Endothelial cell of umbilical vein (primary cell): ENCODE data around the gene OCIAD1. TPM values are rescaled to one million over a fixed set of nuclear protein-coding genes. Genes with fewer than 3 reads are reported as not detected.
A peak's percentile ranks its signal among the peaks of the same experiment; 100 is the strongest.

Source experiments
- BruUV-seq: library from RNA; stranded (reverse); fragments of 400-500 nt; replicated peaks from 2 replicates; lab custom pipeline; 2021; lab: Mats Ljungman, UMichigan
- CTCF ChIA-PET: fragments of 300-600, 350-600 bp; sonication (Branson Sonifier 250); formaldehyde crosslinking; loops from one replicate; lab custom pipeline; 2021; ENCODE audit warnings: antibody characterized with exemption, inconsistent platforms; lab: Charles Lee
- POLR2A ChIA-PET: fragments of 300-600, 350-600 bp; sonication (Branson Sonifier 250); formaldehyde crosslinking; loops from one replicate; lab custom pipeline; 2021; ENCODE audit warnings: antibody characterized with exemption, inconsistent platforms; lab: Charles Lee
- DNase-seq: peaks from one replicate; pipeline ENCODE4 v3.0.0-alpha.2; 2011; ENCODE audit warnings: low read depth, low spot score
- FAIRE-seq: peaks from 2 replicates; lab custom pipeline; 2011; peaks lifted over from hg19 to GRCh38; lab: Jason Lieb, UNC
- H2AFZ ChIP-seq: 2 replicates; pipeline ENCODE4 v1.6.0; 2012; ENCODE audit warnings: low read depth, low read length, control low read depth, inconsistent platforms
- H3K27ac ChIP-seq: 2 replicates; pipeline ENCODE4 v1.5.1; 2011; ENCODE audit warnings: low read depth, mild to moderate bottlenecking, control low read depth, low read length, moderate library complexity; ENCODE audit not compliant: insufficient read depth
- H3K27me3 ChIP-seq, 2 experiments: 2 replicates each; pipeline versions ENCODE4 v1.6.0 to v1.6.1; 2011; ENCODE audit warnings: low read length in 2 of 2, mixed read lengths in 1 of 2; ENCODE audit not compliant: control insufficient read depth in 2 of 2, insufficient read depth in 2 of 2
- H3K36me3 ChIP-seq, 2 experiments: 2 replicates in 1 of 2; 3 replicates in 1 of 2; pipeline ENCODE4 v1.5.1; 2011; ENCODE audit warnings: low read length in 2 of 2, mild to moderate bottlenecking in 1 of 2, moderate library complexity in 1 of 2; ENCODE audit not compliant: control insufficient read depth in 2 of 2, insufficient read depth in 2 of 2; ENCODE audit errors: extremely low read depth in 1 of 2
- H3K4me1 ChIP-seq: 3 replicates; pipeline ENCODE4 v1.5.1; 2011; ENCODE audit warnings: mild to moderate bottlenecking, low read length; ENCODE audit not compliant: control insufficient read depth, insufficient read depth; ENCODE audit errors: extremely low read depth
- H3K4me2 ChIP-seq: 2 replicates; pipeline ENCODE4 v1.6.1; 2011; ENCODE audit warnings: low read length, control low read depth, mixed read lengths; ENCODE audit not compliant: insufficient read depth
- H3K4me3 ChIP-seq, 3 experiments: fragments of 200-600 bp in 1 of 3; sonication (generic), shearing (Covaris generic) in 1 of 3; replicated peaks in 1 of 3; 2 replicates each; pipeline ENCODE4 v1.5.1; 2011 to 2016; ENCODE audit warnings: control low read depth in 3 of 3, low read length in 3 of 3, mild to moderate bottlenecking in 2 of 3, inconsistent platforms in 1 of 3, low read depth in 1 of 3, moderate library complexity in 1 of 3; ENCODE audit not compliant: insufficient read depth in 1 of 3
- H3K79me2 ChIP-seq: 2 replicates; pipeline ENCODE4 v1.6.0; 2012; ENCODE audit warnings: low read length, inconsistent platforms; ENCODE audit not compliant: control insufficient read depth, insufficient read depth
- H3K9ac ChIP-seq: replicated peaks from 2 replicates; pipeline ENCODE3; 2011; ENCODE audit warnings: low read length, control low read depth; ENCODE audit not compliant: insufficient read depth; ENCODE audit errors: extremely low read depth
- H3K9me1 ChIP-seq: replicated peaks from 3 replicates; pipeline ENCODE4 v1.6.0; 2011; ENCODE audit warnings: mild to moderate bottlenecking, low read length; ENCODE audit not compliant: control insufficient read depth, insufficient read depth; ENCODE audit errors: extremely low read depth
- H3K9me3 ChIP-seq: replicated peaks from 2 replicates; pipeline ENCODE4 v1.5.1; 2012; ENCODE audit warnings: low read length, inconsistent platforms; ENCODE audit not compliant: control insufficient read depth, insufficient read depth
- H4K20me1 ChIP-seq: replicated peaks from 2 replicates; pipeline ENCODE3; 2011; ENCODE audit warnings: mild to moderate bottlenecking, low read length; ENCODE audit not compliant: control insufficient read depth, insufficient read depth; ENCODE audit errors: extremely low read depth
- CTCF ChIP-seq, 2 donors: IDR thresholded peaks; 1 replicate in 1 of 2; 2 replicates in 1 of 2; pipeline ENCODE4 v1.5.1; 2011; ENCODE audit warnings: low read length in 2 of 2, mild to moderate bottlenecking in 2 of 2, moderate library complexity in 2 of 2, control low read depth in 1 of 2, inconsistent platforms in 1 of 2, low read depth in 1 of 2; ENCODE audit not compliant: insufficient read depth in 1 of 2; ENCODE audit errors: extremely low read depth in 1 of 2
- GATA2 ChIP-seq: IDR thresholded peaks from 2 replicates; pipeline ENCODE4 v1.7.0; 2011; ENCODE audit warnings: low read depth, mild to moderate bottlenecking, moderate library complexity, mixed read lengths, low read length; ENCODE audit not compliant: insufficient read length, insufficient read depth
- POLR2A ChIP-seq: IDR thresholded peaks from 2 replicates; pipeline ENCODE4 v1.6.1; 2012; ENCODE audit warnings: low read depth, mild to moderate bottlenecking, control low read depth, low read length
- POLR2AphosphoS5 ChIP-seq: IDR thresholded peaks from 2 replicates; pipeline ENCODE4 v1.6.1; 2012; ENCODE audit warnings: low read depth, mild to moderate bottlenecking, control low read depth, low read length, moderate library complexity; ENCODE audit not compliant: insufficient read depth
- dilution Hi-C: fragments of 300-500 bp; cut with MboI; formaldehyde crosslinking; loops from one replicate; pipeline ENCODE4 v1.15.0; 2019; ENCODE audit warnings: low sequenced_read_pairs; ENCODE audit not compliant: extremely low pct_ligation_motif_present
- intact Hi-C: fragments of 100-400 bp; cut with micrococcal nuclease; formaldehyde crosslinking; loops from one replicate; pipeline ENCODE4 v1.10.0; 2022
- polyA plus RNA-seq, 4 experiments: library from polyadenylated mRNA; depleted of rRNA in 3 of 4; stranded (reverse) in 3 of 4; unstranded in 1 of 4; fragments of >200 nt; gene quantifications; 2 replicates each; pipeline versions ENCODE4 v1.2.1 to v1.2.3, GENCODE V29; 2011 to 2012; ENCODE audit warnings: missing spikeins in 1 of 4
- total RNA-seq: library from RNA; stranded (reverse); gene quantifications from 2 replicates; pipeline ENCODE4 v1.2.3, GENCODE V29; 2021

OCIAD1 gene
- total and polyA plus RNA-seq, 2 donors (not counting 3 experiments of a cell fraction or from before 2014, with no cell fraction given) = 81.7 to 101 TPM

DNA sequence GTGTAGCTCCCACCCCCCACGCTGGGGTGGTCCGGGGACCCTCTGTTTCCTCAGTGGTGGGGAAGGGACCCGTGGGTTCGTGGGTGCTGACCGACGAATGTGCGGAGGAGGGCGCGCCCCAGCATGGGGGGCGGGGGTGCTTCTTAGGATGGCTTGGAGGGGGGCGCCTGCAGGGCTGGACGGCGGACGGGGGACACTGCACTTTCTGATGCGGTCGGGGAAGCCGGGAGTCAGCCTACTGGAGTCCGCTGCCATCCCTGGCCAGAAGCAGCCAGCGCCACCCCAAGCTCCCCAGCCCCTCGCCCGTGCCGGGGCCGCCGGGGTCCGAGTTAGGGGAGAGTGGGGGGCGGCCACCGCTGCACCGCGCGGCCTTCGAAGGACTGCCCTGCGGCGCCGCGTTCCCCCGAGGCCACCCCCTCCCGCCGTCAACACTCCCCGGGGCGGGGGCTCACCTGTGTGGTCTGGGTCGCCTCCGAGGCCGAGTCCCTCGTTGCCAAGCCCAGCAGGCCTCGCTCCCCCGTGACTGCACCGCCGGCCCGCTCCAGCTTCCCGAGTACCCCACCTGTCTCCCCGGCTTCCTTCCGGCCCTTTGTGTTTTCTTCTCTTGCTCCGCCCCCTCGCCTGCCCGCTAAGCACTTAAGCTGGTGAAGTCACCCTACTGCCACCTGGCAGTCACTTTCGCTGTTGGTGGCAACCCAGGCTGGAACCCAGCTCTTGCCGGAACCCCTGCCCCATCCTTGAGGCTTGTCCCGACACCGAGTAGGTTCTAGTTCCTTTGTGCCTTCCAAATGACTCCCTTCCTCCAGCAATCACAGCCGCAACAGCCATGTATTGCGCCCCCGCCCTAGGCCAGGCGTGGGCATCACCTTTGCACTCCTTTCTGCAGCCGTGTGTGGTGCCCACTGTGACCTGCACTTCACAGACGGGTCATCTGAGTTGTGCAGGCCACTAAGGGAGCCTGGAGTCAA, 75.6 kb downstream of the OCIAD1 start, which contains the start of gene OCIAD2:
Gene OCIAD2 (minus strand): TSS at position 569 of the 968 bp plus-strand sequence. CDS start 2,225 bp downstream, outside the sequence.
- no peaks in the 10 kb centered on the region for H3K9me1 ChIP-seq
- DNase-seq (peak; percentile 70), FAIRE-seq (peak; percentile 47)
- peaks cover 4 to 8% of the 10 kb centered on the region in 2 experiments for H3K36me3 ChIP-seq
- H3K27ac ChIP-seq = peak within 1 kb of the TSS; percentile 82
- ChIA-PET CTCF (interaction anchor here (0.9 to 1.8 kb wide), 2 partner anchors 9 to 38 kb away, joined by 3 to 7 read pairs; no protein-coding TSS in a partner anchor), POLR2A (interaction anchor here (0.7 kb wide), 1 partner anchor 125 kb away, joined by 4 read pairs; no protein-coding TSS in a partner anchor)
- peak within 1 kb of the TSS; percentile 98 for H2AFZ ChIP-seq
- H3K4me1 ChIP-seq = peaks cover 28% of the 10 kb centered on the region
- TSS peak; percentile 92 for BruUV-seq
- H3K27me3 ChIP-seq = no peaks in the 10 kb centered on the region
- no peak for TF ChIP-seq GATA2
- TF ChIP-seq POLR2A = peak; percentile 23
- TF ChIP-seq CTCF (IDR thresholded peaks at IDR 0.05; ENCODE audit: extremely low read depth in 1 of 2, insufficient read depth in 1 of 2, low read depth in 1 of 2, low read length in 2 of 2) = no peak
- TF ChIP-seq POLR2AphosphoS5 = peak; percentile 76
- peak within 1 kb of the TSS; percentile 57 to 65 (median 61) for H3K4me3 ChIP-seq
- peaks cover 18% of the 10 kb centered on the region for H3K79me2 ChIP-seq
- dilution Hi-C loops (no loop called here), intact Hi-C loops (loop anchor here (2.0 kb wide), 1 partner anchor 56 kb away; no protein-coding TSS in a partner anchor)
- H3K4me2 ChIP-seq = peak within 1 kb of the TSS; percentile 33
- H4K20me1 ChIP-seq = no peaks in the 10 kb centered on the region
- peak within 1 kb of the TSS; percentile 84 for H3K9ac ChIP-seq
- no peaks in the 10 kb centered on the region for H3K9me3 ChIP-seq
